Measurements from ENCODE around the gene ADAMTS17.

The ADAMTS17 gene

DNA sequence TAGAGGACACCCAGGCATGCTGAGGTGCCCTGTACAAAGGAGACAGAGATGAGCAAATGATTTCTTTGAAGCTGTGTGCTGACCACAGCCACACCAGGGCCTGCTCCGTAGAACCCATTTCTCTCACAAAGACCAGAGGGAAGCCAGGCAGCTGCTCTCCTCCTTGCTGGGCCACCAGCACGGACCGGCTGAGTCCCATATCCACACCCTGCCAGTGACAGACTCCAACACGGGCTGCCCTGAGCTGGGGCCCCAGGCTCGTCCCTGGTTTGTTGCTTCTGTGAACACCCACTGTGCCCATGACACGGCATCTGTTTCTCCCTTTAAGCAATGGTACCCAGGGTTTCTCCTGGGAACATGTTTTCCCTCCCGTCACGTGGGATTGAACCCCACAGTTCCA lies 284.5 kb downstream of the ADAMTS17 start:
- H3K4me3 ChIP-seq (ENCODE audit: low read depth, low read length) = no peak overlapping the region
- H3K9ac ChIP-seq (ENCODE audit: low read depth, low read length) = no peak overlapping the region
- H3K27me3 ChIP-seq (ENCODE audit: control insufficient read depth, insufficient read depth, low read length) = no peaks in the 10 kb centered on the region
- no peaks in the 10 kb centered on the region for H3K36me3 ChIP-seq (ENCODE audit: control insufficient read depth, insufficient read depth, low read length)
- H3K9me3 ChIP-seq (ENCODE audit: control insufficient read depth, insufficient read depth, low read length) = no peaks in the 10 kb centered on the region
- H3K4me1 ChIP-seq (ENCODE audit: control insufficient read depth, insufficient read depth, low read length) = peaks cover 3% of the 10 kb centered on the region

DNA sequence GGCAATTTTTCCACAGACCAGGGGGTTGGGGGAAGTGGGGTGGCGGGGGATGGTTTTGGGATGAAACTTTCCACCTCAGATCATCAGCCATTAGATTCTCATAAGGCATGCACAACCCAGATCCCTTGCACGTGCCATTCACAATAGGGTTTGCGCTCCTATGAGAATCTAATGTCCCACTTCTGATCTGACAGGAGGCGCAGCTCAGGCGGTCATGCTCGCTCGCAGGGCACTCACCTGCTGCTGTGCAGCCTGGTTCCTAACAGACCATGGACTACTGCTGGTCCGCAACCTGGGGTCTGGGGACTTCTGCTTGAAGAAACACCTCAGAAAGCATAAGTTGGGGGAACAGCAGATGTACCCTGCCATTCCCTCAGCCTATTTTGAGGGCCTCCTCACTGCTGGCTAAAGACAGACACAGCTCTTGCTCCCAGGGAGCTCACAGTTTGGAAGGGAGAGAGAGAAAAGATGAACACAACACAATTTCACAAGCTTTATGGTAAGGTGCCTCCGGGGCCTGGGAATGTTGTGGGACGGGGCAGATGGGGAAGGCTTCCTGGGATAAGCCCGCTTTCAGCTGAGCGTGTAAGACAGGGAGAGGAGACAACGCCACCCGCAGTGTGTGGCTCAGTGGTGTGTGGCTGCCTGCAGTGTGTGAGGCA lies 285.2 kb downstream of the ADAMTS17 start:
- Histone ChIP-seq H3K4me3 (ENCODE audit: low read depth, low read length) (no peak overlapping the region), H3K27me3 (ENCODE audit: control insufficient read depth, insufficient read depth, low read length) (no peaks in the 10 kb centered on the region), H3K9ac (ENCODE audit: low read depth, low read length) (no peak overlapping the region)

DNA sequence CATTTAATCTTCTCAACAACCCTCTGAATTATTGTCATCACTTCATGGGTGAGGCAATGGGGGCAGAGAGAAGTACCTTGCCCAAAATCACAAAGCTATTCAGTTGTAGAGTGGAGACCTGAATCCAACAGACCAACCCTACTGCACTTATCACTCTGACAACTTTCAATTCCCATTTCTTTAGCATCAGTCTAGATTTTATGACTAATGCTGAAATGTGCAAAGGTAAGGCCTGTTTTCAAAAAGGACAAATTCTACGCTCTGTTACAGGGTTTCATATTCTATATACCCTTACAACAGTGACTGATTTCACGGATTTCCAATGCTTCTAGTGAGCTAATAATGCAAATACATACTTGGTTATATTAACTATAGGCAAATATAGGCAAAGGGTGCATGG lies 286.0 kb downstream of the ADAMTS17 start:
- H3K4me1 ChIP-seq (ENCODE audit: control insufficient read depth, insufficient read depth, low read length) = peaks cover 3% of the 10 kb centered on the region
- no peak overlapping the region for H3K4me3 ChIP-seq (ENCODE audit: low read depth, low read length)
- H3K36me3 ChIP-seq (ENCODE audit: control insufficient read depth, insufficient read depth, low read length) = no peaks in the 10 kb centered on the region
- H3K9ac ChIP-seq (ENCODE audit: low read depth, low read length) = no peak overlapping the region
- no peaks in the 10 kb centered on the region for H3K9me3 ChIP-seq (ENCODE audit: control insufficient read depth, insufficient read depth, low read length)
- H3K27me3 ChIP-seq (ENCODE audit: control insufficient read depth, insufficient read depth, low read length) = no peaks in the 10 kb centered on the region

More for the DNA sequence above, 285.2 kb downstream of the ADAMTS17 start:
- no peaks in the 10 kb centered on the region for H3K9me3 ChIP-seq (ENCODE audit: control insufficient read depth, insufficient read depth, low read length)
- H3K4me1 ChIP-seq (ENCODE audit: control insufficient read depth, insufficient read depth, low read length) = peaks cover 3% of the 10 kb centered on the region
- no peaks in the 10 kb centered on the region for H3K36me3 ChIP-seq (ENCODE audit: control insufficient read depth, insufficient read depth, low read length)

DNA sequence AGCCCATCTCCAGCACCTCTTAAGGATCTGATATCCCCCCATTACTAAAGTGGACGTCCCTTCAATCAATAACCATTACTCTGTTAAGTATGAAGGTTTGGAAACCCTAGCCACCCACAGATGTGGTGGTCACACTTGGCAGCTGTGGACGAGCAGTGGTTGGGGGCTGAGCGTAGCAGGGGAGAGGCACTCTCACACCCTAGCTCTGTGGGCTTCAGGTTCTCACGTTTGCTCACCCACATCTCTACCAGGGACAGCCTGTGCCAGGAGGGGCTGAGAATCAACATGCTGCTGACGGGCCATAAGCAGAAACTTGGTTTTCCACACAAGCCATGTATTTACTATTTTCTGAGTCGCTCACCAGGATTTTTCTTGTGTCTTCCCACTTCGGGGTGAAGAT lies 287.2 kb downstream of the ADAMTS17 start:
- no peaks in the 10 kb centered on the region for H3K27me3 ChIP-seq (ENCODE audit: control insufficient read depth, insufficient read depth, low read length)
- no peak overlapping the region for H3K4me3 ChIP-seq (ENCODE audit: low read depth, low read length)
- no peaks in the 10 kb centered on the region for H3K9me3 ChIP-seq (ENCODE audit: control insufficient read depth, insufficient read depth, low read length)
- no peaks in the 10 kb centered on the region for H3K36me3 ChIP-seq (ENCODE audit: control insufficient read depth, insufficient read depth, low read length)
- peaks cover 3% of the 10 kb centered on the region for H3K4me1 ChIP-seq (ENCODE audit: control insufficient read depth, insufficient read depth, low read length)
- H3K9ac ChIP-seq (ENCODE audit: low read depth, low read length) = no peak overlapping the region

DNA sequence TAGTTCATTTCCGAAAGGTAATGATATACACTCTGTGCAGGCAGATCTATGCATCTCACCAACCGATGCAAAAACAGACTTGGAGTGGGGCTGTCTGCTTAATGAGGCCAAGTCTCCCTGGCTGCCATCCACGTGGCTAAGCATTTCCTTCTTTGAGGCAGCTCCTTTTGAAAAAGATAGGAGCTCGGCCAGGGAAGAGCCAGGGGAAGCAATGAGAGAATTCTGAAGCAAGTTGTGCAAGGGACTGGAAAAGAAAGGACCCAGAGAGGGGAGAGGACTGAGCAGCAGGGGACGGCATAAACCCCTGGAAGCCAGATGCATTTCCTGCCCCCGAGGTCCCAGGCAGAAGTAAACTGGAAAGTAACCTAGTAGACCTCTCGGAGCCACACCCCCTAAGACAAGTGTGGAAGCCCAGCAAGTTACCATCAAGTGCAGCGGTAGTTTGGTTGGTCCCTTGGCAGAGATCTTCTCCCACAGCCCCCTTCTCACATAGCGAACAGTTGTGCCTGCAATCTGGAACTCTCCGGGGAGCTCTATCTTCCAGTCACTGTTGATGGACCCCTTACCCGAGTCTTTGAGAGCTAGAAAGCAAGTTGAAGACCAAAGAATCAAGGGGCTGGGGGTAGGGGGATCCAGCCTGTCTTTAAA lies 288.2 kb downstream of the ADAMTS17 start:
- Histone ChIP-seq H3K9ac (ENCODE audit: low read depth, low read length) (no peak overlapping the region), H3K36me3 (ENCODE audit: control insufficient read depth, insufficient read depth, low read length) (no peaks in the 10 kb centered on the region), H3K27me3 (ENCODE audit: control insufficient read depth, insufficient read depth, low read length) (no peaks in the 10 kb centered on the region), H3K4me3 (ENCODE audit: low read depth, low read length) (no peak overlapping the region), H3K9me3 (ENCODE audit: control insufficient read depth, insufficient read depth, low read length) (no peaks in the 10 kb centered on the region), H3K4me1 (ENCODE audit: control insufficient read depth, insufficient read depth, low read length) (peaks cover 3% of the 10 kb centered on the region)

DNA sequence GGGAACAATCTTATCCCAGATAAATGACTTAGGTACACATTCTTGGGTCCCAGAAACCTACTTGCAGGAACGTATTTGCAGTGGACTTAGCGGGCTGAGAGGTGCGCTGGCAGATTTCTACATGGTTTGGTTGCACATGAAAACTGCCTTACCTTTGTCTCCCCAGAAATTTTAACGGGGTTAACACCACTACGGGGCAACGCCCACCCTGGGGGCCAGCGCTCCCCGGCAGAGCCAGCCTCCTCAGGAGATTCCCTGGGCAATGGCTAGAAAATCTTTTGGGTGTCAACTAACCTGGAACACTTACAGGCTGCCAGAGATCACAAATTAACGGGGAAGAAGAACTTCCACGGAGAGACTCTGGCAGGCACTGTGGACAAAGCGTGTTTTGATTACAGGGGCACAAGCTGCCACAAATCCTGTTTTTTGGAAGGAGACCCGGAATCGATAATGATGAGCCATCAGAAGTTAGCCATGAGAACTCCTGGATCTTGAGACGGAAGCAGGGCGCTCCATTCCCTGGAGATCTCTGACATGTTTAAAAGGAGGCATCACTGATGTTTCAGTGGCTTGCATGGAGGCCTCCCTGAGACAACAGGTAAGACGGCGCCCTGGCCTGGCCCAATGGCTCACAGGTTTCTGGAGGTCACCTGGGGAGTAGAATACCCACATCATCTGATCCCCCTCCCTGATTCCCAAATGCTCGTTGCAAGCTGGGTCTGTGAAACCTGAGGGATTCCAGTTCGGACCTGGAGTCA lies 288.9 kb downstream of the ADAMTS17 start:
- Histone ChIP-seq H3K4me3 (ENCODE audit: low read depth, low read length) (no peak overlapping the region), H3K4me1 (ENCODE audit: control insufficient read depth, insufficient read depth, low read length) (peaks cover 3% of the 10 kb centered on the region), H3K9me3 (ENCODE audit: control insufficient read depth, insufficient read depth, low read length) (no peaks in the 10 kb centered on the region), H3K36me3 (ENCODE audit: control insufficient read depth, insufficient read depth, low read length) (no peaks in the 10 kb centered on the region), H3K27me3 (ENCODE audit: control insufficient read depth, insufficient read depth, low read length) (no peaks in the 10 kb centered on the region), H3K9ac (ENCODE audit: low read depth, low read length) (no peak overlapping the region)

DNA sequence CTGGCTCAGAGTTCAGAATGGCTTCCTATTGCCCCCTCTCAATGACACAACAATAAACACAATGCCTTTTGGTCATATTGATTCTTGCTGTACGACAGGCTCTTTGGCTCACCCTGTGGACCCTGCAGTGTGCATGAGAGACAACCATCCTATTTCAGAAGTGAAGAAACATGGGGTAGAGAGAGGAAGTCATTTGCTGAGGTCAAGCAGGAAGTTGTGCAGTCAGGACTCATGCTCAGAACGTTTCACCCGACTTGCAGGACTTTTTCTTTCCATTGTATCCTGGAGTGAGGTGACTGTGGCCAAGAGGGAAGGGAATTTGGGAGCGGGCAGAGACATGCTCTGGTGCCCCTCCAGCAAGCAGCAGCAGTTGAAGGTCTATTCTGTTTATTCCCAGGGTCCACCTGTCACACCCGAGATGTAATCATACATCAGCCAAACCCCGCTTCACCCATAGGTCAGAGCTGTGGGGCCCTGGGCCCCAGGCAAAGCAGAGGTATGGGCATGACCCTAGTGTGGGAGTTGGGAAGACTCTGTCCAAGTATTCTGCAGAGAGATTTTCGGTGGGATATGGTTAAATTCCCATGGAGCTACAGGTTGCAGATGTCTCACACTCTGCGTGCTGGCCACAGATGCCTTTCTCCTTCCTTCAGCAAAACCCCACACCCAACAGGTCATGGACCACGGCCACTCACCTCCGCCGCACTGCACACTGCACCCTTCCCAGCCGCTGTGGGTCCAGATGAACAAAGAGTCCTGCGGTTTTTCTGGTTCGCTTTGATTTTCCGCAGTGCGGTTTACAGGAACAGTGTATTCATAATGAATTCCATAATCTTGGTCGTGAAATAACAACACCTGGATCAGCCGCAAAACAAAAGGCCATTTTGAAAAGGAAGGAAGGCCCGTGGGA lies 290.6 kb downstream of the ADAMTS17 start:
- no peak overlapping the region for H3K4me3 ChIP-seq (ENCODE audit: low read depth, low read length)
- H3K4me1 ChIP-seq (ENCODE audit: control insufficient read depth, insufficient read depth, low read length) = peaks cover 3% of the 10 kb centered on the region
- no peaks in the 10 kb centered on the region for H3K9me3 ChIP-seq (ENCODE audit: control insufficient read depth, insufficient read depth, low read length)
- H3K36me3 ChIP-seq (ENCODE audit: control insufficient read depth, insufficient read depth, low read length) = no peaks in the 10 kb centered on the region
- no peak overlapping the region for H3K9ac ChIP-seq (ENCODE audit: low read depth, low read length)
- H3K27me3 ChIP-seq (ENCODE audit: control insufficient read depth, insufficient read depth, low read length) = no peaks in the 10 kb centered on the region

DNA sequence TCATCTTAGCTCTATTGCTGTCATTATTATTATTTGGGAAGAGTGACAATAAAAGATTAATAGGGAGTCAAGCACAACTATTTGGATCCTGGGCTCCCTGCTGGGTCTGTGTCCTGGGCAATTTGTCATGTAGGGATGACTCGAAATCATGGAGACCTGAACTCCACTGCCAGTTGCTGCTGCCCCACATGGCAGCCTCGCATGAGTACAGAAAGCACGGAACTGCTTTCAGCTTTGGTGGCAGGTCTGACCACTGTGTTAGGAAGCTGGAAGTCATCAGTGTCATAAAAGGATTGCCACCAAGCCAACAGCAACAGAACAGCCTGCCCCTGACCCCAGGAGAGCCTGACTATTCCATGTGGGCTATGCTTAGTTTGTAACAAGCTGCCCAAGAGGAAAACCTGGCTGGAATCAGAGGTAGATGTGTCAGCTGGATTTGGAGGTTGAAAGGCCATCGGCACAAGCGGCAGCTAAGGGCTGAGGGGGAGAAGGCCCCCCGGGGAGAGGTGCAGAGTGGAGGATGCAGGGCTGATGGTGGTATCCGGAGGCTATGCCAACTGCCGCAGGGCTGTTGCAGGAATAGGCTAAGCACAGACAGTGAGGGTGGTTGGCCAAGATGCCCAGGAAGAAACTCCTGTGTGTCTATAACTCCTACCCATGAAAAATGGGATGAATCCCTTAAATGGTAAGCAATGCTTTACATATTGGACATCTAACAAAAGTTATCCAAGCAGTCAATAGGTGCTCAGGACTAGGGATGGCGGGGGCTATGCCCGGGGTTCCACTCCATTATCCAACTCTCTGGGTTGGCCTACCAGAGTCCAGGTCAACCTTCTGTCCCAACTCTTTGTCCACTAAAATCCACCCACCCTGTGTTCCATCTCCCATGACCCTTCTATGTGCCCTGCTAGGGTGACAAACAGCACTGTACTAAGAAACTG lies 291.6 kb downstream of the ADAMTS17 start:
- H3K36me3 ChIP-seq (ENCODE audit: control insufficient read depth, insufficient read depth, low read length) = no peaks in the 10 kb centered on the region
- no peak overlapping the region for H3K4me3 ChIP-seq (ENCODE audit: low read depth, low read length)
- no peak overlapping the region for H3K9ac ChIP-seq (ENCODE audit: low read depth, low read length)
- peaks cover 3% of the 10 kb centered on the region for H3K4me1 ChIP-seq (ENCODE audit: control insufficient read depth, insufficient read depth, low read length)
- no peaks in the 10 kb centered on the region for H3K9me3 ChIP-seq (ENCODE audit: control insufficient read depth, insufficient read depth, low read length)
- no peaks in the 10 kb centered on the region for H3K27me3 ChIP-seq (ENCODE audit: control insufficient read depth, insufficient read depth, low read length)

DNA sequence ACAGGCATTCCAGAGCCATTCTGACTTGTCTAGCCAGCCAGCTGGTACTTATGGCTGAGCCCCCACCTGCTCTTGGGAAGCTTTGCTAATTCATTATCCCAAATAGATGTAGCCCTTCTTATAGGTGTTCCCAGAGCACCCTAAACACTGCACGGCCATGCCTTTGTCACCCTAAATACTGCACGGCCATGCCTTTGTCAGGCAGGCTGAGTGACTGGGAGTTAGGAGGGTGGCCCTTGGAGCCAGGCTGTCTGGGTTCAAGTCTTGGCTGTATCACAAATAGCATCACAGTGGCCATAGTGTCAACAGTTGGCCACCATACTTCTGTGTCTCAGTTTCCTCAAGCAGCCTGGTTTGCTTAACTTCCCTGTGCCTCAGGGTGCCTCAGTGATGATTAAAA lies 292.3 kb downstream of the ADAMTS17 start:
- peaks cover 3% of the 10 kb centered on the region for H3K4me1 ChIP-seq (ENCODE audit: control insufficient read depth, insufficient read depth, low read length)
- no peaks in the 10 kb centered on the region for H3K27me3 ChIP-seq (ENCODE audit: control insufficient read depth, insufficient read depth, low read length)
- no peak overlapping the region for H3K4me3 ChIP-seq (ENCODE audit: low read depth, low read length)
- no peaks in the 10 kb centered on the region for H3K36me3 ChIP-seq (ENCODE audit: control insufficient read depth, insufficient read depth, low read length)
- H3K9me3 ChIP-seq (ENCODE audit: control insufficient read depth, insufficient read depth, low read length) = no peaks in the 10 kb centered on the region
- no peak overlapping the region for H3K9ac ChIP-seq (ENCODE audit: low read depth, low read length)

DNA sequence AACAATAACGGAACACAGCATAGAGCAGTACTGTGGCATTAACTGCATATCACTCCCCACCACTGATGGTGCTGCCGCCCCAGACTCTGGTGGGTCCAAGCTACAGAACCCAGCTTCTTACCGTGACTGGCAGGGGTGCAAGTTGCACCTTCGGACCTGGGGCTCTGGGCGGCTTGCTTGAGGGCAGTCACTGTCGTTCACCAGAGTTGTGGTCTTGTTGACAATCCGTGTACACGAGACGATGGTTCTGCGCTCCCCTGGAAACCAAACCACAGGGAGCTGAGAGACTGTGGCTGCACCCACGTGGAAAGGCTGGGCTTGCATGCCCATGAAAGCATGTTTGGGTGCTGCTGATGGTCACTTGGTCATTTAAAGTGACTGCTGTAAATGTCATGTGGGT lies 293.0 kb downstream of the ADAMTS17 start:
- Histone ChIP-seq H3K9ac (ENCODE audit: low read depth, low read length) (no peak overlapping the region), H3K4me3 (ENCODE audit: low read depth, low read length) (no peak overlapping the region), H3K36me3 (ENCODE audit: control insufficient read depth, insufficient read depth, low read length) (no peaks in the 10 kb centered on the region), H3K27me3 (ENCODE audit: control insufficient read depth, insufficient read depth, low read length) (no peaks in the 10 kb centered on the region), H3K9me3 (ENCODE audit: control insufficient read depth, insufficient read depth, low read length) (no peaks in the 10 kb centered on the region), H3K4me1 (ENCODE audit: control insufficient read depth, insufficient read depth, low read length) (peaks cover 3% of the 10 kb centered on the region)
